T-helper 9 cell (primary cell): ENCODE data around the gene CWC25.

ENCODE experiments used
- DNase-seq: peaks from one replicate; pipeline ENCODE4 v3.0.0-alpha.2; 2020

Gene CWC25

DNA sequence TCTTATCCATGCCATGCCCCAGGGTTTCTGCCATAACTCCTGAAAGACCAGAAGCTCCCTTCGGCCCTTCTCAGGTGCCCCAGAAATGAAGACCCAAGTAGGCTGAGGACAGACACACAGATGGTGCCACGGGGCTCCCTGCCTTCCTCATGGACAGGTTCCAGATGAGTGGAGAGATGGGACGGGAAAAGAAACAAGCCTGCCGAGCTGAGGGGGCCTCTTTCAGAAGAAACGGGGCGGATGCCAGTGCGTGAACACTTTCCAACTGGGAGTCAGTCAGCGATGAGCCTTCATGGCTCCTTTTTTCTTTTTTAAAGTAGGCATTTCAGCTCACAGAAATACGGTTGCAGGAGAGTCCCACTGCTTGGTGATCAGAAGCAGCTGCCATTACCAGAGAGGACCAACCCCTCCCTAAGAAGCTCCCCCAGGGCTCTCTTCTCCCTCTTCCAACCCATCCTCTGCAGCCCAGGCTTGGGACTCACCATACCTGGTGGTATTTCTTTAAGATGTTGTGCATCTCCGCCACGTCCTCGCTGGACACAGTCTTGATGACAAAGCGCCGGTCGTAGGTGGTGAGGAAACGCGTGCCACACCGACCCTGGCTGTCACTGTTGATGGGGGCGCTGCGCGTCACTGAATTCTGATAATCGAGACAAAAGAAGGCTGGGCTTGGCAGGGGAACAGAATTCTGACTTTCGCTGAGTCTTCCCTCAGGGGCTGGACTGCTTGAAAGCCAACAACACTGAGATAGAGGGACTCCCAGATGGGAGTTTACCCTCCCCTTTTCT, 45.0 kb downstream of the CWC25 start:
- DNase-seq: no peak

DNA sequence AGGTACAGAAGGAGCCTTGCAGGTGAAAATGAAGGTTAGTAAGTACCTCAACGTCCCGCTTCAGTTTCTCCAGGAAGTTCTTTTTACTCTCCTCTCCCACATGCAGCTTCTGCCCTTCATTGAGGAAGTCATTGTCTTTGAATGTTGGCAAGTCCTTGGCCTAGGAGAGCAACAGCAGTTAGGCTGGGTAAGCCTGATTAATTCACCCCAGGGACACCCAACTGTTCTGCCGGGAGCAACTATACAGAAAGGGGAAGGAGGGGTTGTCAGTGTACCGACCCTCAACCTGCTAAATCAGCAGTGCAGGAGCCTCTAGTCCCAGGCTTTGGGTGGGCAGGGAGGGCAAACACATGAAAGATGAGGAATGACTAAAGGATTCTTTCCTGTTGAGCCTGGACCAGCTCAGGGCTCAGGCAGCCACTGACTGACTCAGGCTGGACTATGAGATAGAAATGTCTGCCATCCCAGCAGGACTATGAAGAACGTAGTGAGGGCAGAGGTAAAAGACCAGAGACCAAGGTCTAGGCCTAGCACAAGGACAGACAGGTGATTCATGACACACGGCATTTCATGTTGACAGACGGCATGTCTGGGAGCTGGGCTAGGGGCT, 47.4 kb downstream of the CWC25 start:
- no peak for DNase-seq

- DNase-seq: no peak
Measured at GRCh38 chr17:38773258-38773657, 51.9 kb downstream of the CWC25 start.

GRCh38 chr17:38768417-38768816, 56.7 kb downstream of the CWC25 start:
- no peak for DNase-seq

DNA sequence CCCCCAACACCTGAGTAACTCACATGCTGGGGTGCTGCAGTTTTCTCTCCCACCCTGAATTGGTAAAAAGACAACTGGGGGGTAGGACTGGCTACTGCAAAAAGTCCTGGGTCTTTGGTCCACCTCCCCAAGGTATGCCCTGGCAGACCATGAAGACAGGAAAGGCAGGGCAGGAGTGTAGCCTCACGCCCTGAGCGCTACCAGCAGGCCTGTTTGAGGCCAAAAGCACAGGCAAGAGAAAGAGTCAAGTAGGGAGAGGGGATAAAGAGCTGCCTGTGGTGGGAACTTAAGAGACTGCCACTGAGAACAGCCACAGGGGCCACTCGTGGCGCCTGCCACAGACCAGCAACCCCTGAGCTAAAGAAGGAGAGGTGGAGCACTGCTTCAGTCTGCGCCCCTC, 58.8 kb downstream of the CWC25 start:
- DNase-seq: no peak

GRCh38 chr17:38762231-38762630, 62.9 kb downstream of the CWC25 start:
- DNase-seq: no peak

DNA sequence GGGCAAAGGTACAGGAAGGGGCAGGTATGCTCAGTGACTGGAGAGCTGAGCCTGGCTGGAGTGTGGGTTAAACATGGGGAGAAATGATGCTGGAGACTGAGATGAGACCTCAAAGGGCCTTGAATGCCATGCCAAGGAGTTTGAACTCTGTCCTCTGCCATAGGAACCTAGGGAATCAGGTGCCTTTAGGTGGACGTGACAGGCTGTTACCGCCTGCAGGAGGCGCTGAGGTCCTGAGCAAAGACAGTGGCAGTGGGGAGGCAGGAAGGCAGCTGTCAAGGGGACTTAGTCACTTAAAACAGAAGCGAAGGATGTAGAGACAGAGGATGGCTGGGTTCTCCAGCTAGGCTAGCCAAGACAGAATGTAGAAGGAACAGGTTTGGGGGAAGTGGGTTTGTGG, 63.5 kb downstream of the CWC25 start:
- DNase-seq: no peak

DNA sequence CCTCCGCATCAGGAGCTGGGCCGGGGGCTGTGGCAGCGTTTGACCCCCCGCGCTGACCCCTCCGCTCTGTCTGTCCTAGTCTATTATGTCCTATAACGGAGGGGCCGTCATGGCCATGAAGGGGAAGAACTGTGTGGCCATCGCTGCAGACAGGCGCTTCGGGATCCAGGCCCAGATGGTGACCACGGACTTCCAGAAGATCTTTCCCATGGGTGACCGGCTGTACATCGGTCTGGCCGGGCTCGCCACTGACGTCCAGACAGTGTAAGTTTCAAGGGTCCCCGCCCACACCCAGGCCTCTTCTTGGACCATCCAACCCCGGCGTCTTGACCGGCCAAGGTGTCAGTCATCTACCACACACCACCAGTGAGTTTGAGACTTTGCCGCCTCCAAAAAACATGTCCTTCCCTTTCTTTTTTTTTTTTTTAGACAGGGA, 72.0 kb downstream of the CWC25 start:
- DNase-seq: no peak

GRCh38 chr17:38752308-38753070, 72.6 kb downstream of the CWC25 start, which contains the start of gene PSMB3:
Gene PSMB3, plus strand, starts transcription at chr17:38752741. Its CDS starts 86 bp downstream, at chr17:38752827.
- peak; percentile 88 for DNase-seq

DNA sequence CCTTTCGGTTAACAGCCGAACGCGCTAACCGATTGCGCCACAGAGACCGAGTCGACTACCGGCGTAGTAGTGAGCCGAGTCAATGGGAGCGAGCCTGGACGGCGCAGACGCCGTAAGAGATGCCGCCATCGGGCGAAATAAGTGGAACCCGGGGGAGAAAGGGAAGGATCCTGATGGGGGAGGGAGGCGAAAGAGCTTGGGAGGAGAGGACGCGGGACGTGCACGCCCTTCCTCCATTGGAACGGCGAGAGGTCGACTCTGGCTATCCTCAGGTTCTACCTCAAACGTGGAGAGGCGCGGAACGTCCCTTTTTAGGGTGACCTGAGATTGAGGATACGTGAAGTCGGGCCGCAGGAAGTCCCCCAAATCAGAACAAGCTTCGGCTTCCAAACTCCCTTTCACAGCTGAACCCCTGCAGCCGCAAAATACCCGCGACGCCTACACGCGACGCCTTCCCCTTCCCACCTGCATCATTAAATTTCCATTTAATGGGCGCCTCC, 73.3 kb downstream of the CWC25 start:
- DNase-seq: peak; percentile 65

DNA sequence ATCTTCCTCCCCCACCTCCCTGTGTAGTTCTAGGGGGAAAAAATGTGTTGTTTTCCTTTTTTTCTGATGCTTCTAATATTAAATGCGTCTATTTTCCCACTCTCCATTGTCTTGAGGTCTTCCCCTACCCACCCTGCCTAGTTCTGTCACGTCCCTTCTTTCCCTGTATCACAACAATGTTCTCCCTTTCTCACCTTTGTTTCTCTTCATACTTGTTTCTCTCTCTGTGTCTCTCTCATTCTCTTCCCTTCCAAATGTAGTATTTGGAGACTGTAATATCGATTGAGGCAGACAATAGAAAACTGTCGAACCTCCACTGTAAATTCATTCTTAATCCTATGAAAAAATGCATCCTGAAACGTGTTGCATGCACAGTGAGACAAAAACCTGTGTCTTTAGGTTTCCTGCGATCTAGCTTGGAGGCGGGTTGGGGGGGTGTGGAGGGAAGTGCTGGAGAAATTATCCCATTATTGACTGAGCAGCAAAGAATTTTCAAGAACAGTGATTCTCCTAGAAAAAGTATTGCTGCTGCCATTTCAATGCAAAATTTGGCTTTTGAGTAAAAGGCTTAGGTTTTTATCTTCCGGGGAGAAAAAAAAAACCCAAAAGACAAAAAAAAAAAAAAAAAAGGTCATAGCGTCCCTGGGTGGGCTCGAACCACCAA, 73.8 kb downstream of the CWC25 start:
- DNase-seq: no peak
